SK-N-SH (cell line): ENCODE results near the gene ZDHHC5.

ENCODE experiments used
- EP300 ChIP-seq, 2 experiments: IDR thresholded peaks; 2 replicates each; pipeline versions ENCODE4 v1.4.0 to v1.6.1; 2012; ENCODE audit warnings: borderline replicate concordance in 1 of 2, low read depth in 1 of 2, low read length in 1 of 2
- TF ChIP-seq, protein P1 (sequence below): fragments of 200-600 bp; sonication (generic); IDR thresholded peaks from 2 replicates; pipeline ENCODE4 v1.6.1; 2017; ENCODE audit warnings: antibody characterized with exemption, mild to moderate bottlenecking, moderate library complexity

DNA sequence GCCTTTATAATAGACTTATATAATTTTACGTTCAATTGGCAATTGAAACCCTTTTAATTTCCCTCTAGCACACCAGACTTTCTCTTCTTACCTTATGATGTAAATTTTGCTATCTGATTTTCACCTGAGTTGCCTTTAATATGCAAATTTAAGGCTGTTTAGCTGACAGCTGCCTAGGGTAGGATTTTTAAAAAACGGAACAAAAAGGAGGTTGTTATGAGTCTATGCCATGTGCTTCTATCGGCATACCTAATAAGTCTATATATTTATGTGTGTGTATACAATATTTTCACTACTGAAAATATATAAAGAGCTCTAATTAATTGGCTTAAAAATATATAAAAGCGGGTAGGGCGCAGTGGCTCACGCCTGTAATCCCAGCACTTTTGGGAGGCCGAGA lies 61.6 kb downstream of the ZDHHC5 start:
- no peak for TF ChIP-seq EP300 (IDR thresholded peaks at IDR 0.05; ENCODE audit: borderline replicate concordance in 1 of 2, low read depth in 1 of 2, low read length in 1 of 2)
- TF ChIP-seq, protein P1, sequence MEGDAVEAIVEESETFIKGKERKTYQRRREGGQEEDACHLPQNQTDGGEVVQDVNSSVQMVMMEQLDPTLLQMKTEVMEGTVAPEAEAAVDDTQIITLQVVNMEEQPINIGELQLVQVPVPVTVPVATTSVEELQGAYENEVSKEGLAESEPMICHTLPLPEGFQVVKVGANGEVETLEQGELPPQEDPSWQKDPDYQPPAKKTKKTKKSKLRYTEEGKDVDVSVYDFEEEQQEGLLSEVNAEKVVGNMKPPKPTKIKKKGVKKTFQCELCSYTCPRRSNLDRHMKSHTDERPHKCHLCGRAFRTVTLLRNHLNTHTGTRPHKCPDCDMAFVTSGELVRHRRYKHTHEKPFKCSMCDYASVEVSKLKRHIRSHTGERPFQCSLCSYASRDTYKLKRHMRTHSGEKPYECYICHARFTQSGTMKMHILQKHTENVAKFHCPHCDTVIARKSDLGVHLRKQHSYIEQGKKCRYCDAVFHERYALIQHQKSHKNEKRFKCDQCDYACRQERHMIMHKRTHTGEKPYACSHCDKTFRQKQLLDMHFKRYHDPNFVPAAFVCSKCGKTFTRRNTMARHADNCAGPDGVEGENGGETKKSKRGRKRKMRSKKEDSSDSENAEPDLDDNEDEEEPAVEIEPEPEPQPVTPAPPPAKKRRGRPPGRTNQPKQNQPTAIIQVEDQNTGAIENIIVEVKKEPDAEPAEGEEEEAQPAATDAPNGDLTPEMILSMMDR, result no peak
